Activated CD8-positive, alpha-beta memory T cell treated with anti-CD3 and anti-CD28 coated beads, Interleukin-2, amount 50 U/mL, for 4 hours (primary cell): ENCODE data around the gene DEK.
A peak's percentile ranks its signal among the peaks of the same experiment; 100 is the strongest.

Experiments used
- DNase-seq: peaks from one replicate; pipeline ENCODE4 v3.0.0-alpha.2; 2020

Gene DEK

DNA sequence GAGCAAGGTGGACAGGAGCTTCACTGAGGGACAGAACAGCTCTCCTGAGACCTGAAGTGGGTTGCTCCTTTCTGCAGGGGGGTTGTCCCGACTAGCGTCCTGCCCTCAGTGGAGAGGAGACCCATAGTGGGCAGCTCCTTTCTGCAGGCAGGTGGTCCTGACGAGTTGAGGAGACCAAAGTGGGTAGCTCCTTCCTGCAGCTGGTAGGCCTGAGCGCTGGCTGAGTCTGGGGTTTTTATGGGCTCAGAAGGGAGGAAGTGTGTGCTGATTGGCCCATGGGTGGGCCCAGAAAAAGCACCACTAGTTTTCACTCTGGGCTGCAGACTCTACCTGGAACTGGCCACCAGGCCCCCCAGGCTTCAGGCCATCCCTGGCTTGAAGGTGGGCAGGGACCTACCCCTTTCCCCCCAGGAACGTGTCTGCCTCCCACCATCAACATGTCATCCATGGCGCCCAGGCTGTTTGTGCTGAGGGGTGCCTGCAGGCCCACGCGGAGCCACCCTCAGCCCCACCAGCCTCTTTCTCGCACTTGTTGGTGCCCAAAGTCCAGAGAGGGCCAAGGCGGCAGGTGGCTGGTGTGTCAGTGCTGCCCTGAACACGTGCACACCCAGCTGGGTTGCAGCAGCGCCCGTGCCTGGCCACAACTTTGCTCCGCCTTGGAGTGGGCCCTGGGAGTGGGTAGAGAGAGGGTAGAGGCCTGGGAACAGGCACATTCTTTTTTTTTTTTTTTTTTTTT lies 1.6 kb upstream of the DEK start:
- no peak for DNase-seq

- DNase-seq: no peak
Observed at GRCh38 chr6:18264923-18265377, 620 bp upstream of the DEK start.

- DNase-seq: peak; percentile 28
Observed at GRCh38 chr6:18263418-18264218, 712 bp downstream of the DEK start.

- no peak for DNase-seq
Observed at GRCh38 chr6:18262702-18263417, 1.5 kb downstream of the DEK start.

- no peak for DNase-seq
Observed at GRCh38 chr6:18261877-18262276, 2.5 kb downstream of the DEK start.

- DNase-seq: no peak
Observed at GRCh38 chr6:18260448-18261106, 3.8 kb downstream of the DEK start.

GRCh38 chr6:18259675-18260447 lies 4.5 kb downstream of the DEK start:
- no peak for DNase-seq

DNA sequence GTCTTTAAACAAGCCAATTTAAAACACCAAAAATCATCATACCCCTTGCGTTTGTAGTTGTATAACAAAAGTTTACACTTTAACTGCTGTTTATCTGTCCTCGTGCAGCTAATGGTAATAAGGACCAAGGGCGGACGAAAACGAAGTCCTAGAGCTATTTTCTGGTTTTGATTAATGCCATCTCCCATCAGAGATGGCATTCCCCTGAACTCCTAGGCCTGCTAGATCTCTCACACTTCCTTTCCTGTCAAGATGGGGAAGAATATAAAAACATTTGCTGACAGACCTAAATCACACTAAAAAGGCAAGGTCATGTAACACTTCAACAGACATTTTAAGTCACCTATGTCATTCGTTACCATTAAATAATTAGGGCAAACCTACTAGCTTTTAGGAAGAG lies 9.5 kb downstream of the DEK start:
- DNase-seq: no peak

DNA sequence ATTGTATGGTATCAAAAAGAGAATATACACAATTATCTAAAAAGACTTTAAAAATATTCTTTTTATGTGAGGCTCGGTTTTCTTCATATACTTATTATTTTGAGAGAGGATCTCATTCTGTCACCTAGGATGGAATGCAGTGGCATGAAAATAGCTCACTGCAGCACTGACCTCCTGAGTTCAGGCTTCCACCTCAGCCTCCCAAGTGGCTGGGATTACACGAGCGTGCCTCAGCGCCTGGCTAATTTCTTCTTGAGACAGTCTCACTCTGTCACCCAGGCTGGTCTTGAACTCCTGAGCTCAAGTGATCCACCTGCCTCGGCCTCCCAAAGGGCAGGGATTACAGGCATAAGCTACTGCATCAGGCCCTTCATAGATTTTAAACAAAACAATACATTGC lies 10.7 kb downstream of the DEK start:
- DNase-seq: no peak

DNA sequence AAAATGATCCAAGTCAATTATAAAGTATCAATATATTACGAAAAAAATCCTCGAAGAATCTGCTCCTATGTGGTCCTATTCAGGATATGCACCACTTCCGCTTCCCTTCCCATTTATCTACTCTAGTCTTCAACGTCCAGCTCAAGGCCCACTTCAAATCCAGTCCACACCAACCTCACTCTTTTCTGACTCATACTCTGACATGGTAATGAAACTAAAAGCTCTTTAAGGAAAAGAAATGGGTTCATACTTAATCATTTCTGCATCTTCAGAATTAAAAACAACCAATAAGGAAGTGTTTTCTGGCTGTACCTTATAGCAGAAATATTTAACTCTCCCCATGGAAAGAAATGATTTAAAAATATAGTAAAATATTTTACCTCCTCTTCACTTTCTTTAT lies 15.1 kb downstream of the DEK start:
- no peak for DNase-seq

GRCh38 chr6:18248698-18249097 lies 15.6 kb downstream of the DEK start:
- no peak for DNase-seq

- DNase-seq: no peak
Observed at GRCh38 chr6:18247002-18247401, 17.3 kb downstream of the DEK start.

GRCh38 chr6:18246205-18246604 lies 18.1 kb downstream of the DEK start:
- no peak for DNase-seq

DNA sequence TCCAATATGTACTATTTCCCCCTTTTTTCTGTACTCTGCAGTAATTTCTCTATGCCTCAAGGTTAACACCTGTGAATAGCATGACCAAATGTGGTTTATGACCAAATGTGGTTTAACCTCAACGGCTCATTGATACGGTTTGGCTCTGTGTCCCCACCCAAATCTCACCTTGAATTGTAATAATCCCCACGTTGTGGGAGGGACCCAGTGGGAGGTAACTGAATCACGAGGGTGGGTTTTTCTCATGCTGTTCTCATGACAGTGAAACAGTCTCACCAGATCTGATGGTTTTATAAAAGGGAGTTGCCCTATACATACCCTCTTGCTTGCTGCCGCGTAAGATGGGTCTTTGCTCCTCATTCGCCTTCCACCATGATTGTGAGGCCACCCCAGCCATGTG lies 18.7 kb downstream of the DEK start:
- no peak for DNase-seq

- DNase-seq: no peak
Observed at GRCh38 chr6:18245079-18245478, 19.3 kb downstream of the DEK start.

DNA sequence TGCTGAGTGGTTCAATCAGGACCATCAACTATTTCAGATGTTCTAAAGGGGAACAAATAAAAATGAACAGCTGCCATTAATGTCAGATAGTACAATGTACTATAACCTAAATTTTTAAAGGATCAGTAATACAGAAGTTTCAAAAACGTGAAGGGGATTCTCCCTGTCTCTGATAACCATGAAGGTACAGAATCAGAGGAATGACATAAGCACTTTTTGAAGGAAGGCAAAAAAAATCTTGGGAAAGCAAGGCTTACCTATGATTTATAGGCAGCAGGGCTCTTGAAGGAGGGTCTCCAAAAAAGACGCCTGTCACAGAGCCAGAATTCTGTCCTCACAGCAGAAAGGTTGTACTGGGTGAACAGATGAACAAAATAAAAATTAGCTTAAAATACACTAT lies 20.1 kb downstream of the DEK start:
- DNase-seq: no peak

DNA sequence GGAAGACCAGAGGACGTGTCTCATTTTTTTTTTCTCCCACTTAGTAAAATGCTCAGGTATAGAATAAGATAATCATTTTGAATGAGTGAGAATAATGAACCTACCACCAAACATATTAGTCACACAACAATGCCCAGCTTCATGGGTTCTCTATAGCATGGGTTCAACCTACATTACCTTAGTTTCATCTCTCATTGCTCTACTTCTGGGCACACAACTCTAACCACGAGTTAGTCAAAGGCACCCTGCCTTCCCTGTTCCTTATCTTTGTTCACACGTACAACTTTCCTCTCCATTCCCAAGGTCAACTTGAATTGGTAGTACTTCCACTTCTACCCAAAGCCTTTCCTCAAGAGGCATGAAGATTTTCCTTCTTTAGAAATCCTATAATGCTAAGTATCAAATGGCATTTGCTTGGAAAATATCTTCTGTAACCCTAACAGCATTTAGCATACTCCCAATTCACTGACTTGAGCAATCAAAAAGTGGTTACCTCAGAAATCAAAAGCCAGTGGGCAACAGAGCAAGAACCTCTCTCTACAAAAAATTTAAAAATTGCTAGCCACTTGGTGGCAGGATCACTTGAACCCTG lies 20.9 kb downstream of the DEK start:
- DNase-seq: no peak

DNA sequence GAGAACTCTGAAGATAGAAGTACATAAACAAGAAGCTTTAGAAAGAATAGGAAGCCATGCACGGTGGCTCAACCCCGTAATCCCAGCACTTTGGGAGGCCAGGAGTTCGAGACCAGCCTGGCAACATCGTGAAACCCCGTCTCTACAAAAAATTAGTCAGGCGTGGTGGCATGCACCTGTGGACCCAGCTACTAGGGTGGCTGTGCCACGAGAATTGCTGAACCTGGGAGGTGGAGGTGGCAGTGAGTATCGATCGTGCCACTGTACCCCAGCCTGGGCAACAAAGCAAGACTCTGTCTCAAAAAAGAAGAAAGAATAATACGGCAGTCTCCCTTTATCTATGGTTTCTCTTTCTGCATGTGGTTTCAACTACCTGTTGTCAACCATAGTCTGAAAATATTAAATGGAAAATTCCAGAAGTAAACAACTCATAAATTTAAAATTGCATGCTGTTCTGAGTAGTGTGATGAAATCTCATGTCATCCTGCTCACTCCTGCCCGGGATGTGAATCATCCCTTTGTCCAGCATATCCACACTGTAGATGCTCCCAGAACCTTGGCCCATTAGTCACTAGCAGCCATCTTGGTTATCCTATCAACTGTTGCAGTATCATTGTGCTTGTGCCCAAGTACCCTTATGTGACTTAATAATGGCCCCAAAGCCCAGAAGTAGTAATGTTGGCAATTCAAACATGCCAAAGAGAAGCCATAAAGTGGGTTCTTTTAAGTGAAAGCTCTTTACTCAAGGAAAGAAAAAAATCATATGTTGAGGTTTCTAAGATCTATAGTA lies 22.1 kb downstream of the DEK start:
- no peak for DNase-seq

GRCh38 chr6:18241208-18242038 lies 22.9 kb downstream of the DEK start:
- DNase-seq: no peak

DNA sequence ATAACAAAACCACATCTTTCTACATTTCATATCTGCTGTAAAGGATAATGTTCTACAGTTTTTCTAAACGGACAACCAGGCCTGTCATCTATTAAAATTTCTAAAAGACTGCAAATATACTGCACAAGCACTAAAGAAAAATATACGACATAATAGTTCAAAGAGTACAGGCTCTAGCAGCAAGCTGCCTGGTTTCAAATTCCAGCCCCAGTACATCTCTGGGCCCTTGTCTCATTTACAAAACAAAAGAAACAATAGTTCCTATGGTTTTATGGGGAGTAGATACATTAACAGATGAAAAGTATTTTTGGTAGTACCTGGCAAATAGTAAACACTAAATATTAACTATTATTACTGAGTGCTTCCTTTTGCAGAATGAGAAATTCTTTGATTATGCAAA lies 24.1 kb downstream of the DEK start:
- DNase-seq: no peak
